WTC11 (cell line): ENCODE data around the gene INAFM2. TPM values are rescaled to one million over a fixed set of nuclear protein-coding genes. Genes with fewer than 3 reads are reported as not detected.

Source experiments
- ARID4B ChIP-seq: sonication (generic); formaldehyde crosslinking; IDR thresholded peaks from 2 replicates; pipeline ENCODE4 v1.8.0; 2023; ENCODE audit warnings: missing genetic modification reagents, mild to moderate bottlenecking, borderline replicate concordance
- CREM ChIP-seq: sonication (generic); formaldehyde crosslinking; IDR thresholded peaks from 2 replicates; pipeline ENCODE4 v1.8.1; 2022; ENCODE audit warnings: mild to moderate bottlenecking, missing genetic modification reagents, moderate library complexity
- CTCF ChIP-seq: fragments of 200-600 bp; IDR thresholded peaks from 2 replicates; pipeline ENCODE4 v1.8.0; 2022; ENCODE audit warnings: antibody characterized with exemption
- E2F1 ChIP-seq: sonication (generic); formaldehyde crosslinking; IDR thresholded peaks from 2 replicates; pipeline ENCODE4 v1.8.0; 2022; ENCODE audit warnings: mild to moderate bottlenecking, missing genetic modification reagents
- ELF4 ChIP-seq: sonication (generic); formaldehyde crosslinking; IDR thresholded peaks from 2 replicates; pipeline ENCODE4 v1.8.1; 2022; ENCODE audit warnings: low read depth, mild to moderate bottlenecking, moderate library complexity, missing genetic modification reagents
- ETV6 ChIP-seq: sonication (generic); formaldehyde crosslinking; IDR thresholded peaks from 2 replicates; pipeline ENCODE4 v1.8.1; 2022; ENCODE audit warnings: mild to moderate bottlenecking, missing genetic modification reagents
- FOXJ3 ChIP-seq: sonication (generic); formaldehyde crosslinking; IDR thresholded peaks from 2 replicates; pipeline ENCODE4 v1.9.0; 2021; ENCODE audit warnings: missing genetic modification reagents, mild to moderate bottlenecking, borderline replicate concordance
- FOXK1 ChIP-seq: sonication (generic); formaldehyde crosslinking; IDR thresholded peaks from 2 replicates; pipeline ENCODE4 v1.8.0; 2022; ENCODE audit warnings: mild to moderate bottlenecking, moderate library complexity, missing genetic modification reagents
- GABPB1 ChIP-seq: sonication (generic); formaldehyde crosslinking; IDR thresholded peaks from 2 replicates; pipeline ENCODE4 v1.8.1; 2023; ENCODE audit warnings: mild to moderate bottlenecking, missing genetic modification reagents
- GTF2I ChIP-seq: fragments of 250-450 bp; sonication (Bioruptor Pico); conservative IDR thresholded peaks from 2 replicates; pipeline ENCODE4 v1.4.0; 2021; ENCODE audit warnings: mild to moderate bottlenecking
- HMGA2 ChIP-seq: fragments of 250-450 bp; sonication (Bioruptor Pico); IDR thresholded peaks from 2 replicates; pipeline ENCODE4 v1.4.0; 2021; ENCODE audit warnings: mild to moderate bottlenecking, moderate library complexity
- IRF2 ChIP-seq: sonication (generic); formaldehyde crosslinking; IDR thresholded peaks from 2 replicates; pipeline ENCODE4 v1.8.0; 2022; ENCODE audit warnings: low read depth, missing genetic modification reagents, borderline replicate concordance
- JAZF1 ChIP-seq: fragments of 250-450 bp; sonication (Bioruptor Pico); IDR thresholded peaks from 2 replicates; pipeline ENCODE4 v1.9.0; 2021; ENCODE audit warnings: moderate library complexity, mild to moderate bottlenecking, inconsistent platforms
- NFYB ChIP-seq: sonication (generic); formaldehyde crosslinking; conservative IDR thresholded peaks from 2 replicates; pipeline ENCODE4 v1.8.0; 2022; ENCODE audit warnings: low read depth, missing genetic modification reagents
- NR1H2 ChIP-seq: sonication (generic); formaldehyde crosslinking; IDR thresholded peaks from 2 replicates; pipeline ENCODE4 v1.9.0; 2021; ENCODE audit warnings: mild to moderate bottlenecking, moderate library complexity, missing genetic modification reagents
- NR3C1 ChIP-seq: sonication (generic); formaldehyde crosslinking; conservative IDR thresholded peaks from 2 replicates; pipeline ENCODE4 v1.8.1; 2023; ENCODE audit warnings: low read depth, mild to moderate bottlenecking, missing genetic modification reagents
- OVOL2 ChIP-seq: fragments of 250-450 bp; sonication (Bioruptor Pico); IDR thresholded peaks from 2 replicates; pipeline ENCODE4 v1.9.0; 2021; ENCODE audit warnings: mild to moderate bottlenecking, borderline replicate concordance
- PREB ChIP-seq: sonication (generic); formaldehyde crosslinking; IDR thresholded peaks from 2 replicates; pipeline ENCODE4 v1.8.1; 2022; ENCODE audit warnings: mild to moderate bottlenecking, missing genetic modification reagents, moderate library complexity, borderline replicate concordance
- RORB ChIP-seq: fragments of 250-450 bp; sonication (Bioruptor Pico); IDR thresholded peaks from 2 replicates; pipeline ENCODE4 v1.9.0; 2021; ENCODE audit warnings: mild to moderate bottlenecking
- SMAD3 ChIP-seq: sonication (generic); formaldehyde crosslinking; IDR thresholded peaks from 2 replicates; pipeline ENCODE4 v1.8.0; 2022; ENCODE audit warnings: missing genetic modification reagents, mild to moderate bottlenecking, borderline replicate concordance
- TP53 ChIP-seq: sonication (generic); formaldehyde crosslinking; IDR thresholded peaks from 2 replicates; pipeline ENCODE4 v1.8.1; 2023; ENCODE audit warnings: mild to moderate bottlenecking, missing genetic modification reagents
- USF1 ChIP-seq: sonication (generic); formaldehyde crosslinking; IDR thresholded peaks from 2 replicates; pipeline ENCODE4 v1.8.0; 2022; ENCODE audit warnings: mild to moderate bottlenecking, missing genetic modification reagents
- ZBTB21 ChIP-seq: sonication (generic); formaldehyde crosslinking; IDR thresholded peaks from 2 replicates; pipeline ENCODE4 v1.8.1; 2023; ENCODE audit warnings: mild to moderate bottlenecking, missing genetic modification reagents, borderline replicate concordance
- ZMAT4 ChIP-seq: fragments of 250-450 bp; sonication (Bioruptor Pico); IDR thresholded peaks from 2 replicates; pipeline ENCODE4 v1.9.0; 2021; ENCODE audit warnings: mild to moderate bottlenecking
- ZNF121 ChIP-seq: sonication (generic); formaldehyde crosslinking; IDR thresholded peaks from 2 replicates; pipeline ENCODE4 v1.8.0; 2023; ENCODE audit warnings: missing genetic modification reagents
- ZNF317 ChIP-seq: sonication (generic); formaldehyde crosslinking; IDR thresholded peaks from 2 replicates; pipeline ENCODE4 v1.8.1; 2023; ENCODE audit warnings: low read depth, mild to moderate bottlenecking, moderate library complexity, missing genetic modification reagents, borderline replicate concordance
- ZNF416 ChIP-seq: fragments of 250-450 bp; sonication (Bioruptor Pico); IDR thresholded peaks from 2 replicates; pipeline ENCODE4 v1.9.0; 2021; ENCODE audit warnings: mild to moderate bottlenecking, inconsistent platforms
- ZNF423 ChIP-seq: fragments of 250-450 bp; sonication (Bioruptor Pico); IDR thresholded peaks from 2 replicates; pipeline ENCODE4 v2.1.2; 2022; ENCODE audit warnings: mild to moderate bottlenecking, moderate library complexity
- ZNF425 ChIP-seq: fragments of 250-450 bp; sonication (Bioruptor Pico); conservative IDR thresholded peaks from 2 replicates; pipeline ENCODE4 v1.9.0; 2021; ENCODE audit warnings: mild to moderate bottlenecking
- total RNA-seq: library from RNA; stranded (reverse); gene quantifications from 3 replicates; pipeline ENCODE4 v1.2.3, GENCODE V29; 2021

Gene INAFM2
- total RNA-seq, 1 experiment from 2014 or later = 34.2 TPM

GRCh38 chr15:40290918-40291574, 32.4 kb upstream of the INAFM2 start (continued):
- TF ChIP-seq ZNF425 (no peak), GTF2I (CRISPR knock-in tag) (no peak), FOXK1 (CRISPR knock-in tag) (peak; percentile 77), PREB (CRISPR knock-in tag) (no peak), CTCF (no peak), E2F1 (CRISPR knock-in tag) (0 out of 2 replicates have a peak, but pooled peaks have one; percentile 13), JAZF1 (CRISPR knock-in tag) (no peak), GABPB1 (CRISPR knock-in tag) (no peak), ETV6 (CRISPR knock-in tag) (peak; percentile 47; the same call in 1 of the 2 replicates), TP53 (no peak), ELF4 (CRISPR knock-in tag) (no peak), FOXJ3 (CRISPR knock-in tag) (no peak), CREM (CRISPR knock-in tag) (no peak; the same call in 1 of the 2 replicates), ZMAT4 (CRISPR knock-in tag) (no peak), ZNF423 (CRISPR knock-in tag) (no peak), IRF2 (CRISPR knock-in tag) (0 out of 2 replicates have a peak, but pooled peaks have one; percentile 70), SMAD3 (CRISPR knock-in tag) (no peak), NR1H2 (CRISPR knock-in tag) (no peak), NFYB (CRISPR knock-in tag) (no peak; the same call in 1 of the 2 replicates), HMGA2 (CRISPR knock-in tag) (no peak), OVOL2 (CRISPR knock-in tag) (no peak), ARID4B (no peak), ZNF121 (CRISPR knock-in tag) (peak; percentile 44; the same call in 1 of the 2 replicates), USF1 (CRISPR knock-in tag) (peak; percentile 69; the same call in 1 of the 2 replicates), RORB (no peak), NR3C1 (CRISPR knock-in tag) (no peak), ZNF317 (CRISPR knock-in tag) (no peak), ZNF416 (no peak), ZBTB21 (CRISPR knock-in tag) (no peak; the same call in 1 of the 2 replicates)
